HCT116 (cell line): ENCODE measurements around the gene CNTN5. TPM values are rescaled to one million over a fixed set of nuclear protein-coding genes. Genes with fewer than 3 reads are reported as not detected.

Experiments used
- ATAC-seq: fragments of 200-7000 bp; cut with Tn5 transposase; 2 replicates; pipeline ENCODE4 v1.9.1; 2020; ENCODE audit warnings: mild to moderate bottlenecking, moderate library complexity
- BruUV-seq: library from RNA; stranded (reverse); fragments of 400-500 nt; replicated peaks from 2 replicates; lab custom pipeline; 2021; lab: Mats Ljungman, UMichigan
- CTCF ChIA-PET: fragments of 300-600 bp; sonication (Branson Sonifier 250); formaldehyde crosslinking; loops from one replicate; lab custom pipeline; 2021; ENCODE audit warnings: antibody characterized with exemption; lab: Charles Lee
- POLR2A ChIA-PET: fragments of 300-600, 350-600 bp; sonication (Branson Sonifier 250); formaldehyde crosslinking; loops from one replicate; lab custom pipeline; 2021; ENCODE audit warnings: antibody characterized with exemption; lab: Charles Lee
- RAD21 ChIA-PET, 2 experiments: fragments of 300-600 bp; sonication (Branson Sonifier 250); formaldehyde crosslinking; loops; one replicate each; lab custom pipeline; 2023; ENCODE audit warnings: low total read pairs in 2 of 2; ENCODE audit not compliant: uncharacterized antibody in 2 of 2, unreplicated experiment in 2 of 2, low non-redundant PET in 1 of 2; lab: Charles Lee
- DNase-seq: peaks from one replicate; pipeline ENCODE4 v3.0.0-alpha.2; 2010; ENCODE audit warnings: low read depth, low spot score
- H2AFZ ChIP-seq: fragments of 200-600 bp; shearing (Covaris generic), sonication (generic); 2 replicates; pipeline ENCODE4 v1.6.1; 2017; ENCODE audit warnings: low read depth, mixed run types, mixed read lengths, antibody characterized with exemption, low read length; ENCODE audit not compliant: poor library complexity, severe bottlenecking
- H3K27ac ChIP-seq: 2 replicates; pipeline ENCODE4 v1.5.1; 2012; ENCODE audit warnings: low read depth, low read length
- H3K27me3 ChIP-seq: fragments of 200-600 bp; sonication (generic); 2 replicates; pipeline ENCODE4 v1.6.1; 2016; ENCODE audit warnings: mixed run types, low read length, mixed read lengths; ENCODE audit not compliant: insufficient read depth
- H3K36me3 ChIP-seq, 2 experiments: fragments of 200-500 bp in 1 of 2; fragments of 200-600 bp in 1 of 2; sonication (Bioruptor generic) in 1 of 2; sonication (generic) in 1 of 2; 2 replicates each; pipeline versions ENCODE4 v1.5.1 to v1.6.1; 2014 to 2016; ENCODE audit warnings: low read length in 2 of 2, inconsistent platforms in 1 of 2, mixed read lengths in 1 of 2, mixed run types in 1 of 2; ENCODE audit not compliant: insufficient read depth in 2 of 2, control insufficient read depth in 1 of 2
- H3K4me1 ChIP-seq, 2 experiments: fragments of 200-600 bp in 1 of 2; sonication (generic) in 1 of 2; 2 replicates each; pipeline versions ENCODE4 v1.5.1 to v1.6.1; 2012 to 2017; ENCODE audit warnings: low read length in 2 of 2, inconsistent platforms in 1 of 2, mild to moderate bottlenecking in 1 of 2, mixed read lengths in 1 of 2, mixed run types in 1 of 2, moderate library complexity in 1 of 2; ENCODE audit not compliant: insufficient read depth in 2 of 2, control insufficient read depth in 1 of 2
- H3K4me2 ChIP-seq: fragments of 200-600 bp; sonication (generic); 2 replicates; pipeline ENCODE4 v1.6.1; 2017; ENCODE audit warnings: mixed run types, low read length, mixed read lengths
- H3K4me3 ChIP-seq, 2 experiments: fragments of 200-600 bp in 1 of 2; sonication (generic) in 1 of 2; replicated peaks in 1 of 2; 2 replicates each; pipeline ENCODE4 v1.5.1; 2011 to 2016; ENCODE audit warnings: low read length in 2 of 2, control low read depth in 1 of 2, low read depth in 1 of 2, mild to moderate bottlenecking in 1 of 2, mixed read lengths in 1 of 2, mixed run types in 1 of 2
- H3K79me2 ChIP-seq: fragments of 200-600 bp; sonication (generic); 2 replicates; pipeline ENCODE4 v1.6.1; 2017; ENCODE audit warnings: mild to moderate bottlenecking, mixed run types, low read length, moderate library complexity, mixed read lengths; ENCODE audit not compliant: insufficient read depth
- H3K9ac ChIP-seq: fragments of 200-600 bp; sonication (generic); 2 replicates; pipeline ENCODE4 v1.6.1; 2016; ENCODE audit warnings: low read length, mixed read lengths
- H3K9me2 ChIP-seq: fragments of 200-600 bp; sonication (generic), shearing (Covaris generic); 2 replicates; pipeline ENCODE4 v1.6.1; 2017; ENCODE audit warnings: mixed run types, mild to moderate bottlenecking, moderate library complexity; ENCODE audit not compliant: insufficient read depth
- H3K9me3 ChIP-seq, 2 experiments: fragments of 200-500 bp in 1 of 2; fragments of 200-600 bp in 1 of 2; sonication (Bioruptor generic) in 1 of 2; sonication (generic) in 1 of 2; 2 replicates each; pipeline ENCODE4 v1.6.1; 2014 to 2017; ENCODE audit warnings: low read length in 2 of 2, mixed read lengths in 2 of 2, inconsistent platforms in 1 of 2, low read depth in 1 of 2, mild to moderate bottlenecking in 1 of 2, mixed run types in 1 of 2, moderate library complexity in 1 of 2; ENCODE audit not compliant: control insufficient read depth in 1 of 2, insufficient read depth in 1 of 2
- H4K20me1 ChIP-seq: fragments of 200-600 bp; sonication (generic), shearing (Covaris generic); 2 replicates; pipeline ENCODE4 v1.6.1; 2017; ENCODE audit warnings: mixed run types, mild to moderate bottlenecking, moderate library complexity; ENCODE audit not compliant: insufficient read depth
- ATF3 ChIP-seq: IDR thresholded peaks from 2 replicates; pipeline ENCODE4 v1.6.1; 2012
- CBX3 ChIP-seq: IDR thresholded peaks from 2 replicates; pipeline ENCODE4 v1.6.1; 2012; ENCODE audit warnings: low read depth
- CEBPB ChIP-seq: IDR thresholded peaks from 2 replicates; pipeline ENCODE4 v1.6.1; 2012; ENCODE audit warnings: low read depth
- CTCF ChIP-seq, 3 experiments: fragments of 200-600 bp in 1 of 3; sonication (generic) in 1 of 3; IDR thresholded peaks in 2 of 3; conservative IDR thresholded peaks in 1 of 3; 2 replicates each; pipeline ENCODE4 v1.5.1; 2012 to 2017; ENCODE audit warnings: low read depth in 2 of 3, low read length in 2 of 3, antibody characterized with exemption in 1 of 3, borderline replicate concordance in 1 of 3, control low read depth in 1 of 3, mild to moderate bottlenecking in 1 of 3, mixed read lengths in 1 of 3, mixed run types in 1 of 3, moderate library complexity in 1 of 3; ENCODE audit not compliant: insufficient read depth in 1 of 3
- EGR1 ChIP-seq: IDR thresholded peaks from 2 replicates; pipeline ENCODE4 v1.6.1; 2012; ENCODE audit warnings: low read depth
- ELF1 ChIP-seq: IDR thresholded peaks from 2 replicates; pipeline ENCODE4 v1.6.1; 2012; ENCODE audit warnings: low read depth, borderline replicate concordance
- EZH2 ChIP-seq: fragments of 200-600 bp; sonication (generic); IDR thresholded peaks from 2 replicates; pipeline ENCODE4 v1.6.1; 2017; ENCODE audit warnings: antibody characterized with exemption, mixed run types
- EZH2phosphoT487 ChIP-seq: fragments of 200-600 bp; IDR thresholded peaks from 2 replicates; pipeline ENCODE4 v1.6.1; 2018; ENCODE audit warnings: antibody characterized with exemption, borderline replicate concordance
- POLR2A ChIP-seq: IDR thresholded peaks from 2 replicates; pipeline ENCODE4 v1.7.0; 2011; ENCODE audit warnings: borderline replicate concordance; ENCODE audit not compliant: insufficient read depth, insufficient read length; ENCODE audit errors: extremely low read depth
- POLR2AphosphoS5 ChIP-seq: IDR thresholded peaks from 2 replicates; pipeline ENCODE4 v1.6.1; 2011; ENCODE audit warnings: mild to moderate bottlenecking, low read depth, low read length, moderate library complexity
- RAD21 ChIP-seq: IDR thresholded peaks from 2 replicates; pipeline ENCODE4 v1.6.1; 2012; ENCODE audit warnings: low read depth, mild to moderate bottlenecking
- REST ChIP-seq: IDR thresholded peaks from 2 replicates; pipeline ENCODE4 v1.6.1; 2012; ENCODE audit warnings: low read depth
- SIN3A ChIP-seq: IDR thresholded peaks from 2 replicates; pipeline ENCODE4 v1.6.1; 2012; ENCODE audit warnings: low read depth
- SP1 ChIP-seq: IDR thresholded peaks from 2 replicates; pipeline ENCODE4 v1.6.1; 2012; ENCODE audit warnings: low read depth
- SRF ChIP-seq: IDR thresholded peaks from 2 replicates; pipeline ENCODE4 v1.6.1; 2012; ENCODE audit warnings: low read depth
- TCF7L2 ChIP-seq: IDR thresholded peaks from 2 replicates; pipeline ENCODE4 v1.7.0; 2011; ENCODE audit warnings: borderline replicate concordance, inconsistent platforms; ENCODE audit not compliant: insufficient read depth, insufficient read length; ENCODE audit errors: extremely low read depth
- YY1 ChIP-seq: IDR thresholded peaks from 2 replicates; pipeline ENCODE4 v1.6.1; 2011; ENCODE audit warnings: low read length, low read depth, moderate library complexity, mild to moderate bottlenecking; ENCODE audit not compliant: insufficient replicate concordance; ENCODE audit errors: extremely low read depth
- ZBTB33 ChIP-seq: IDR thresholded peaks from 2 replicates; pipeline ENCODE4 v1.6.1; 2011; ENCODE audit warnings: mild to moderate bottlenecking, low read length, moderate library complexity; ENCODE audit not compliant: insufficient replicate concordance; ENCODE audit errors: extremely low read depth
- ZFX ChIP-seq: fragments of 450-650 bp; IDR thresholded peaks from 2 replicates; pipeline ENCODE4 v1.6.1; 2017
- ZNF274 ChIP-seq: fragments of 200-500 bp; sonication (Bioruptor generic); IDR thresholded peaks from 2 replicates; pipeline ENCODE4 v1.6.1; 2014; ENCODE audit warnings: mild to moderate bottlenecking, low read depth, low read length, inconsistent platforms
- intact Hi-C: fragments of 100-400 bp; cut with micrococcal nuclease; formaldehyde crosslinking; loops from 2 replicates; pipeline ENCODE4 v1.10.0; 2022
- total RNA-seq: library from RNA; stranded (reverse); gene quantifications from one replicate; pipeline ENCODE4 v1.2.1, GENCODE V29; 2021; ENCODE audit not compliant: unreplicated experiment

CNTN5 gene
- total RNA-seq, 1 experiment from 2014 or later: not detected

GRCh38 chr11:100340466-100341319 lies 1319.9 kb downstream of the CNTN5 start:
- Histone ChIP-seq H3K4me2 (no peak overlapping the region), H3K36me3 (no peaks in the 10 kb centered on the region), H3K9me2 (no peaks in the 10 kb centered on the region), H2AFZ (no peak overlapping the region), H3K4me3 (no peak overlapping the region), H3K27me3 (0 out of 2 replicates have a peak, but pooled peaks cover 5% of the 10 kb centered on the region), H3K27ac (no peak overlapping the region), H4K20me1 (no peaks in the 10 kb centered on the region), H3K9ac (no peak overlapping the region), H3K4me1 (no peaks in the 10 kb centered on the region), H3K79me2 (no peaks in the 10 kb centered on the region), H3K9me3 (no peaks in the 10 kb centered on the region)
- ChIA-PET POLR2A (no interaction called here), RAD21 (no interaction called here), CTCF (no interaction called here)
- intact Hi-C loops: no loop called here
- DNase-seq (no peak), ATAC-seq (no peak)
- no TSS peak for BruUV-seq
- no peak for TF ChIP-seq POLR2AphosphoS5
- TF ChIP-seq EZH2: no peak
- no peak for TF ChIP-seq SP1
- no peak for TF ChIP-seq CBX3
- no peak for TF ChIP-seq ZFX
- no peak for TF ChIP-seq SRF
- no peak for TF ChIP-seq SIN3A
- no peak for TF ChIP-seq CTCF (IDR thresholded peaks at IDR 0.05 in 2 of 3, conservative IDR thresholded peaks at IDR 0.05 in 1 of 3; ENCODE audit: borderline replicate concordance in 1 of 3, insufficient read depth in 1 of 3, low read depth in 2 of 3, low read length in 2 of 3)
- no peak for TF ChIP-seq ATF3
- no peak for TF ChIP-seq EGR1
- no peak for TF ChIP-seq ELF1
- TF ChIP-seq REST: no peak
- TF ChIP-seq CEBPB: no peak
- no peak for TF ChIP-seq TCF7L2
- TF ChIP-seq ZNF274: no peak
- no peak for TF ChIP-seq POLR2A
- no peak for TF ChIP-seq EZH2phosphoT487
- TF ChIP-seq ZBTB33: no peak
- no peak for TF ChIP-seq YY1
- TF ChIP-seq RAD21: no peak
